ENCODE results near the gene DGCR6.
"Not testable (repeated sequence)": the region's sequence is repeated elsewhere in the genome, so short reads cannot be mapped to it uniquely, and the experiment has no call there.

Gene DGCR6

GRCh38 chr22:18953128-18953527, 47.0 kb downstream of the DGCR6 start:
- POLR2A ChIA-PET = not testable (repeated sequence)

GRCh38 chr22:18954303-18954989, 48.3 kb downstream of the DGCR6 start:
- peak; percentile 37 for TF ChIP-seq ZNF654 (tag by site-specific recombination; IDR thresholded peaks at IDR 0.05; ENCODE audit: low read depth)
- peak; percentile 55 for TF ChIP-seq CTCF (tag by site-specific recombination; IDR thresholded peaks at IDR 0.05)
- 0 out of 2 replicates have a peak, but pooled peaks have one; percentile 27 for TF ChIP-seq ZSCAN30 (tag by site-specific recombination; IDR thresholded peaks at IDR 0.05)
- TF ChIP-seq ZNF768 (tag by site-specific recombination; IDR thresholded peaks at IDR 0.05) = peak; percentile 89
- peak; percentile 60 for TF ChIP-seq ZNF121 (tag by site-specific recombination; IDR thresholded peaks at IDR 0.05)
- CTCF ChIA-PET = interaction anchor here (0.6 to 1.4 kb wide), 7 partner anchors 42 to 675 kb away, joined by 3 to 6 read pairs (median 3); no protein-coding TSS in a partner anchor
- H3K27ac ChIP-seq (ENCODE audit: extremely low read depth, low read depth, low read length); H3K9me3 ChIP-seq (ENCODE audit: control insufficient read depth, insufficient read depth, low read depth, low read length); POLR2A ChIA-PET; H3K36me3 ChIP-seq (ENCODE audit: control insufficient read depth in 2 of 2, insufficient read depth in 1 of 2, low read length in 2 of 2); H3K4me1 ChIP-seq (ENCODE audit: control insufficient read depth, insufficient read depth, low read length); H3K4me3 ChIP-seq (ENCODE audit: low read depth, low read length): not testable (repeated sequence)

More at GRCh38 chr22:18953128-18953527, 47.0 kb downstream of the DGCR6 start:
- CTCF ChIA-PET = interaction anchor here (1.1 to 1.2 kb wide), 3 partner anchors 45 to 676 kb away, joined by 3 to 6 read pairs (median 3); no protein-coding TSS in a partner anchor
- H3K36me3 ChIP-seq (ENCODE audit: control insufficient read depth in 2 of 2, insufficient read depth in 1 of 2, low read length in 2 of 2); H3K4me3 ChIP-seq (ENCODE audit: low read depth, low read length); H3K4me1 ChIP-seq (ENCODE audit: control insufficient read depth, insufficient read depth, low read length); H3K9me3 ChIP-seq (ENCODE audit: control insufficient read depth, insufficient read depth, low read depth, low read length); H3K27ac ChIP-seq (ENCODE audit: extremely low read depth, low read depth, low read length): not testable (repeated sequence)

DNA sequence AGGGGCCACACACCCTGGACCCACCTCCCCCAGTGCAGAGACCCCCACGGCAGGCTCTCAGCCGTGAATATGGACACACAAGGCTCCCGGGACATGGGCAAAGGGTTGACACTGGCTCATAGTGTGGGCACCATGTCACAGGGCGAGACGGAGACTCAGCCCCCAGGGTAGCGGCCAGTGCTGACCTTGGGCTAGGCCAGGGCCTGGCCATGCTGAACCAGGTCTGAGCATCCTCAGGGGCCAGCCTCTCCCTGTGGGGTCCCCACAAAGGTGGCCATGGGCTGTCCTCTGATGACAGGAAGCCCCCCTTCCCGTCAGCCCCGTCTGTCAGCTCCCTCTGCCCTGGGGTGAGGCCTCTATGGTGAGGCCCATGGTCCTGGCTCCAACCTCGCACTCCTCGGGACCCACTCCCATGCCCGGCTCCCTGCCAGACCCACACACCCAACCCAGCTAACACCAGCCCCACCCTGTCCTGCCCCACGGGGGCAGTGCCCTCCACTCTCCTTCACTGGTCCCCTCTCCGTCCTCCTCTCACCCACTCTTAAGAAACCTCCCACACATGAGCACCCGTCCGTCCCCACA, 49.0 kb downstream of the DGCR6 start:
- POLR2A ChIA-PET = no interaction called here
- no peak overlapping the region for H3K4me3 ChIP-seq (ENCODE audit: low read depth, low read length)
- H3K4me1 ChIP-seq (ENCODE audit: control insufficient read depth, insufficient read depth, low read length) = no peaks in the 10 kb centered on the region
- TF ChIP-seq GLI4 (tag by site-specific recombination; IDR thresholded peaks at IDR 0.05) = no peak
- no peak for TF ChIP-seq ZNF596 (tag by site-specific recombination; IDR thresholded peaks at IDR 0.05)
- TF ChIP-seq ZNF24 (tag by site-specific recombination; IDR thresholded peaks at IDR 0.05) = no peak
- TF ChIP-seq HOXC10 (CRISPR knock-in tag; IDR thresholded peaks at IDR 0.05) = no peak
- no peak for TF ChIP-seq ZNF16 (tag by site-specific recombination; IDR thresholded peaks at IDR 0.05; ENCODE audit: low read depth)
- TF ChIP-seq GFI1B (tag by site-specific recombination; IDR thresholded peaks at IDR 0.05) = no peak
- TF ChIP-seq ZNF629 (tag by site-specific recombination; IDR thresholded peaks at IDR 0.05) = no peak
- TF ChIP-seq EGR2 (tag by site-specific recombination; IDR thresholded peaks at IDR 0.05; ENCODE audit: low read depth) = no peak
- no peak for TF ChIP-seq ZNF555 (tag by site-specific recombination; conservative IDR thresholded peaks at IDR 0.05)
- TF ChIP-seq ZNF561 (tag by site-specific recombination; IDR thresholded peaks at IDR 0.05; ENCODE audit: borderline replicate concordance) = no peak
- TF ChIP-seq ZNF747 (tag by site-specific recombination; IDR thresholded peaks at IDR 0.05) = no peak
- no peak for TF ChIP-seq ZNF664 (tag by site-specific recombination; IDR thresholded peaks at IDR 0.05)
- no peak overlapping the region for H3K27ac ChIP-seq (ENCODE audit: extremely low read depth, low read depth, low read length)
- no peaks in the 10 kb centered on the region for H3K9me3 ChIP-seq (ENCODE audit: control insufficient read depth, insufficient read depth, low read depth, low read length)
- H3K36me3 ChIP-seq (ENCODE audit: control insufficient read depth in 2 of 2, insufficient read depth in 1 of 2, low read length in 2 of 2) = no peaks in the 10 kb centered on the region
- CTCF ChIA-PET = interaction anchor here (0.6 to 1.4 kb wide), 3 partner anchors 81 to 675 kb away, joined by 3 to 6 read pairs (median 4); no protein-coding TSS in a partner anchor

DNA sequence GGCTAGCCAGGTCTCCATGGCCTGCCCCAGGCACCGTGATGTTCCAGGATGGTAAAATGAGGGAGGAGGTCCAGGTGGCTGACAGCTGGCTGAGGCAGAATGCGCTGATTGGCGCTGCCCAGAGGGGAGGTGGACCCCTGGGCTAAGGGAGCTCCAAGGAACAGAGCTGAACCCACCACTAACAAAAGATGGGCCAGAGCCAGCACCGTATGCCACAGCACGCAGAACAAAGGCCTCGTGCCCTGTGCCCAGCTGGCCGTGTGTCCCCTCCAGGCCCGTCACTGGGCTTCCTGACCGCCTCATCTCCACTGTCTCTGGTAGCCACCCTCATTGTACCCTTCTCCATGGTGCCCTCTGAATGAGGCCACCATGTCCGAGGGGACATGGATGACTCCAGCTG, 49.6 kb downstream of the DGCR6 start:
- Histone ChIP-seq H3K4me3 (ENCODE audit: low read depth, low read length) (no peak overlapping the region), H3K36me3 (ENCODE audit: control insufficient read depth in 2 of 2, insufficient read depth in 1 of 2, low read length in 2 of 2) (no peaks in the 10 kb centered on the region), H3K27ac (ENCODE audit: extremely low read depth, low read depth, low read length) (no peak overlapping the region), H3K4me1 (ENCODE audit: control insufficient read depth, insufficient read depth, low read length) (no peaks in the 10 kb centered on the region), H3K9me3 (ENCODE audit: control insufficient read depth, insufficient read depth, low read depth, low read length) (no peaks in the 10 kb centered on the region)
- no peak for TF ChIP-seq ZNF404 (tag by site-specific recombination; IDR thresholded peaks at IDR 0.05)
- TF ChIP-seq ZNF175 (tag by site-specific recombination; IDR thresholded peaks at IDR 0.05) = no peak
- no peak for TF ChIP-seq ZBTB21 (tag by site-specific recombination; IDR thresholded peaks at IDR 0.05)
- no peak for TF ChIP-seq ZNF10 (tag by site-specific recombination; IDR thresholded peaks at IDR 0.05)
- TF ChIP-seq ZNF335 (tag by site-specific recombination; conservative IDR thresholded peaks at IDR 0.05) = no peak
- TF ChIP-seq ZBTB20 (tag by site-specific recombination; IDR thresholded peaks at IDR 0.05) = no peak
- TF ChIP-seq ZNF76 (tag by site-specific recombination; IDR thresholded peaks at IDR 0.05; ENCODE audit: borderline replicate concordance, low read depth) = no peak
- no peak for TF ChIP-seq SP2 (tag by site-specific recombination; IDR thresholded peaks at IDR 0.05)
- ChIA-PET POLR2A (no interaction called here), CTCF (interaction anchor here (0.6 to 1.4 kb wide), 3 partner anchors 80 to 674 kb away, joined by 3 to 6 read pairs (median 4); no protein-coding TSS in a partner anchor)

Data from HEK293 (cell line).